Measurements from ENCODE around the gene FOXL2NB.
"Not testable (repeated sequence)": the region's sequence is repeated elsewhere in the genome, so short reads cannot be mapped to it uniquely, and the experiment has no call there.

The FOXL2NB gene

GRCh38 chr3:138946663-138947494 is at the start of gene FOXL2NB, which contains the start of gene FOXL2:
TSS of gene FOXL2NB (plus strand) at chr3:138947217. CDS start at chr3:138947365, 148 bp downstream.
TSS of gene FOXL2 (minus strand) at chr3:138947137. CDS start at chr3:138946722, 415 bp downstream.
- ATAC-seq (peak; percentile 26), DNase-seq (peak; percentile 32)

GRCh38 chr3:138898301-138898700 is 48.7 kb upstream of the FOXL2NB start:
- no peak for ATAC-seq
- no peak for DNase-seq

- ATAC-seq, result no peak
- DNase-seq, result no peak
These were observed 48.3 kb upstream of the FOXL2NB start for GRCh38 chr3:138898708-138899107.

GRCh38 chr3:138899351-138899991 is 47.5 kb upstream of the FOXL2NB start:
- no peak for ATAC-seq
- DNase-seq, result no peak

- no peak for ATAC-seq
- DNase-seq, result no peak
These were observed 45.5 kb upstream of the FOXL2NB start for GRCh38 chr3:138901567-138901966.

GRCh38 chr3:138902171-138902570 is 44.8 kb upstream of the FOXL2NB start:
- DNase-seq (no peak), ATAC-seq (no peak)

GRCh38 chr3:138907539-138907938 is 39.5 kb upstream of the FOXL2NB start:
- ATAC-seq (no peak), DNase-seq (no peak)

GRCh38 chr3:138908846-138909245 is 38.2 kb upstream of the FOXL2NB start:
- no peak for DNase-seq

GRCh38 chr3:138909904-138910303 is 37.1 kb upstream of the FOXL2NB start:
- ATAC-seq, result no peak
- no peak for DNase-seq

More at GRCh38 chr3:138908846-138909245, 38.2 kb upstream of the FOXL2NB start:
- no peak for ATAC-seq

GRCh38 chr3:138911621-138912020 is 35.4 kb upstream of the FOXL2NB start:
- no peak for DNase-seq
- ATAC-seq, result no peak

GRCh38 chr3:138912237-138912636 is 34.8 kb upstream of the FOXL2NB start:
- ATAC-seq (no peak), DNase-seq (no peak)

- DNase-seq (no peak), ATAC-seq (no peak)
These were observed 33.3 kb upstream of the FOXL2NB start for GRCh38 chr3:138913766-138914165.

- no peak for DNase-seq
- ATAC-seq, result peak; percentile 21
These were observed 32.0 kb upstream of the FOXL2NB start for GRCh38 chr3:138914870-138915502.

GRCh38 chr3:138915503-138916498 is 31.2 kb upstream of the FOXL2NB start:
- ATAC-seq, result peak; percentile 89
- DNase-seq, result peak; percentile 90

GRCh38 chr3:138916824-138917223 is 30.2 kb upstream of the FOXL2NB start:
- ATAC-seq, result no peak

GRCh38 chr3:138919325-138919724 is 27.7 kb upstream of the FOXL2NB start:
- no peak for DNase-seq
- no peak for ATAC-seq

More at GRCh38 chr3:138916824-138917223, 30.2 kb upstream of the FOXL2NB start:
- DNase-seq, result no peak

- ATAC-seq, result no peak
- no peak for DNase-seq
These were observed 25.4 kb upstream of the FOXL2NB start for GRCh38 chr3:138921316-138922292.

- not testable (repeated sequence) for ATAC-seq, DNase-seq
These were observed 24.6 kb upstream of the FOXL2NB start for GRCh38 chr3:138922400-138922799.

- ATAC-seq (peak; percentile 77), DNase-seq (peak; percentile 88)
These were observed 23.5 kb upstream of the FOXL2NB start for GRCh38 chr3:138923531-138923994.

GRCh38 chr3:138928727-138929372 is 18.2 kb upstream of the FOXL2NB start:
- DNase-seq (no peak), ATAC-seq (no peak)
